GM19463 (cell line): ENCODE data around the gene SLC1A2.
A peak's percentile ranks its signal among the peaks of the same experiment; 100 is the strongest.

Source experiments
- ATAC-seq: cut with Tn5 transposase; IDR thresholded peaks from one replicate; pipeline ENCODE4 v1.9.1; 2021; ENCODE audit warnings: mild to moderate bottlenecking, moderate library complexity; ENCODE audit not compliant: unreplicated experiment

The SLC1A2 gene

GRCh38 chr11:35352077-35352888, 67.1 kb downstream of the SLC1A2 start:
- no peak for ATAC-seq

GRCh38 chr11:35349897-35350296, 69.5 kb downstream of the SLC1A2 start:
- no peak for ATAC-seq

- ATAC-seq: no peak
Measured at GRCh38 chr11:35348898-35349687, 70.3 kb downstream of the SLC1A2 start.

GRCh38 chr11:35347921-35348331, 71.4 kb downstream of the SLC1A2 start:
- no peak for ATAC-seq

DNA sequence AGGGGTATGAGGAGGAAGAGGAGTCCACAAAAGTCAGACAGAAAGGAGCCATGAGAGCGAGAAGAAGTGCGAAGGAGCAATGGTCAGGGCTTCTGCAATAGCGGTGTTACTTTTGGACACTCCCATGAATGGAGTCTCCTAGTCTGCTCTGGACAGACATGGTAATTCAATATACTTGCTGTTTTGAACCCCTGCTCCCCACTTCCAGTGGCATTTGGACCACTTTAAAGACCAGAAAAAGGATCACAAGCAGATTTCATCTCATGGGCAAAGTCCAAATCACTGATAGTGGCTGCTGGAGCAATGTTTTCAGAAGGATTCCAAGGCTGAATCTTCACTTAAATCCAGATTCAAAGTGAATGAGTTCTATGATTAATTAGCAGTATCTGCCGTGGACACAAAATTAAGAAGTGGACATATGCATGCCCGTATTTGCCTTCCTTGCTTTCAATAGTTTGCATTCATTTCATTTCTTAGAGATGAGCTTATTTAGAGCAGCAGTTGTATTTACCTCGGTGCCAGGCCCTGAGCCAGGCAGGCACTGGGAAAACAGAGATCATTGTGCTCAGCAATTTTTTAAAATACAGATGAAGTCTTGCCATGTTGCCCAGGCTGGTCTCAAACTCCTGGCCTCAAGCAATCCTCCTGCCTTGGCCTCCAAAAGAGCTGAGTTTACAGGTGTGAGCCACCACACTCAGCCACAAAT, 72.0 kb downstream of the SLC1A2 start:
- no peak for ATAC-seq

GRCh38 chr11:35346472-35347156, 72.7 kb downstream of the SLC1A2 start:
- ATAC-seq: no peak

GRCh38 chr11:35344681-35345574, 74.4 kb downstream of the SLC1A2 start:
- no peak for ATAC-seq

DNA sequence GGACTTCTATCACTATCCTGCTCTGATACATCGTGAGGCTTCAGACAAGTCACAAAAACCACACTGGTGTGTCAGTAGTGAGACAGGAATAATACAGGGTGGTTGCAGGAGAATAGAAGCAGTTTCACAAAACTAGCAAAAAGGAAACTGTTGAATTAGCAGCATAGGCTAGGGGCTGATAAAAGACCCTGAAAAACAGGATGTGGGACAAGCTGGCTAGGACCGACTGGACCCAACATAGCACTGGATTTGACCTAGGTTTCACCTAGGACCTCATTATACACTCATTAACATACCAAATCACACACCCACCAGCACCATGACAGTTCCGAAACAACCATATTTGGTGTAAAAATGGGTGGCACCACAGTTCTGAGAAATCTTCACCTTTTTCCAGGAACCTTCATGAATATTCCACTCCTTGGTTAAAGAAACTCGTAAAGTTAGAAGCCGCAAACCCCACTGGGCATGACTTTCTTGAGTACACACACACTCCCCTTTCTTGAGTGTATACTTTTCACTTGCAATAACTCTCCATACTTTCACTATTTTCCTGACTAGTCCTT, 76.2 kb downstream of the SLC1A2 start:
- ATAC-seq: peak; percentile 76

GRCh38 chr11:35340715-35341114, 78.6 kb downstream of the SLC1A2 start:
- no peak for ATAC-seq

- ATAC-seq: no peak
Measured at GRCh38 chr11:35340071-35340470, 79.3 kb downstream of the SLC1A2 start.

- no peak for ATAC-seq
Measured at GRCh38 chr11:35338921-35339320, 80.4 kb downstream of the SLC1A2 start.

DNA sequence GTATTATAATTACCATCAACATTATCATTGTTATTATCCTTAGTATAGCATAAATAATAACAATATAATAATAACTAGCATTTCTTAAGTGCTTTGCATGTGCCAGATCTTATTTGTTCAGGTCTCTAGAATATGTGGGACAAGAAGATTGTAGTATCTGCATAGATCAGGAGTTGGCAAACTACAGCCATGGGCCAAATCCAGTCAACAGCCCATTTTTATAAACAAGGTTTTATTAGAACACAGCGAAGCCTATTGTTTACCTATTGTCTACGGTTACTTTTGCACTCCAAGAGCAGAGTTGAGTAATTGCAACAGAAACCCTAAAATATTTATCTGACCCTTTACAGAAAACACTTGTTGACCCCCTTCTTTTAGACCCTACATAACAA, 81.4 kb downstream of the SLC1A2 start:
- ATAC-seq: no peak

- ATAC-seq: no peak
Measured at GRCh38 chr11:35337136-35337913, 82.0 kb downstream of the SLC1A2 start.

GRCh38 chr11:35336726-35337125, 82.6 kb downstream of the SLC1A2 start:
- no peak for ATAC-seq

DNA sequence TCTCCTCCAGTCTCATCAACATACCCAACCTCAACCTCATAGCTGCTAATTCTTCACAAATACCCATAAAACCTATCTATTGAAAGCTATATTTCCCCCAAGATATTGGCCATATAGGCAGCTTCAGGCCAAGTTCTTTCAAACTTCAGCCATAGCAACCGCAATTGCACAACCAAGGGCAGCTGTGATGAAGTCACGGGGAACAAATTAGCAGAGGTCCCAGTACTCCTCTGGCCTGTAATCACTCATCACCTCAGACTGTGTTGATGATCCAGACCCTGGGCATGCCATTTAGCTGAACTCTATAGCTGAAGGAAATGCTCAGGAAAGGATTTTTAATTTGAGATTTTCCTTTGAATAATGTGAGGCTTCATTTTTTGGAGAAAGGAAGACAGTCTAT, 84.1 kb downstream of the SLC1A2 start:
- ATAC-seq: no peak

DNA sequence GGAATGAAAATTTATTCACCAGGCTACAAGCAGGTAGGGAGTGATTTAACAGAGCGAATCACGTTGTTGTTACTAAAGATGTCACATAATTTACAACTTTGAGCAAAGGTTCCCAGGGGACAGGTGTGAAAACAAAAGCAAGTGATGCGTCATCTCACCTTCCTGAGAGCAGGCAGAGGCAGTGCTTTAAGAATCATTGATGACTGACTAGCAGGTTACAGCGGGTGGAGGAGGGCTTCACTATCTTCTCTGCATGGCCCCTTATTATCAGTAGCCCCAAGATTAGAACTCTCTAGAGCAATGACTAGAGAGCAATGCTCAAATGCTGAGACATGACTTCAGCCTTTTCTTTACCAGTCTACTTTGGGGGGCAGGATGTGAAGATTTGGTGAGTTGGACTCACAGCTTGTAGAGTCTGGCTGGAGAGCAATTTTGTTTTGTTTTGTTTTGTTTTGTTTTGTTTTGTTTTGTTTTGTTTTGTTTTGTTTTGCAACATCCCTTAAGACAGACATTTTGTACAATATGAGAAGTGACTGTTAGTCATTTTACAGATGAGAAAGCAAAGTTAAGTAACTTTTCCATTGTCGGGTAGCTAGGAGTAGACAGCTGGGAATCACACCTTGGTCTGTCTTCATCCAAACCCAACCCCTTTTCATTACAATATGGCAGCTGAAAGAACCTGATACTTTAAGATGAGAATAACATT, 84.8 kb downstream of the SLC1A2 start:
- ATAC-seq: peak; percentile 76

- ATAC-seq: no peak
Measured at GRCh38 chr11:35332524-35332923, 86.8 kb downstream of the SLC1A2 start.

GRCh38 chr11:35330931-35331330, 88.4 kb downstream of the SLC1A2 start:
- ATAC-seq: peak; percentile 41
